Measurements from ENCODE around the gene INTS4. TPM values are rescaled to one million over a fixed set of nuclear protein-coding genes. Genes with fewer than 3 reads are reported as not detected.
"Not testable (repeated sequence)": the region's sequence is repeated elsewhere in the genome, so short reads cannot be mapped to it uniquely, and the experiment has no call there.

The INTS4 gene
- total and polyA plus RNA-seq, 9 donors, result 21.5 to 26.8 (median 23.5) TPM

DNA sequence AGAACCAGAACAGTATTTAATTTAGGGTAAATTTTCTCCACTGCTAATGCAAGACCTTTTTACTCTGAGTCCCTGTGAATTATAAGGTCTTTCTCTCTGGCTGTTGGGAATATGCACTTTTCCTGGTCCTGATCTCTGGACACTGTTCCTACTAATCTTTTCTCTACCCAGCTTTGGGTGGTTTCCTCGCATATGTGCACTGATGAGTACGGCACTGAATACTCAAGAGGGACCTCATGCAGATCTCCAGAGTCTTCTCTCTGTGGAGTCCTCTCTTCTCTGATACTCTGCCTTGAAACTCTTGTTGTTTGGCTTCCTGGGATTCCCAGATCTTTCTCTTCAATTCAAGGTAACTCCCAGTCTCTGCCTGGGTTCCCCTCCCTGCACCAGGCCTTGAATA, 14.6 kb upstream of the INTS4 start:
- no peaks in the 10 kb centered on the region for H3K4me1 ChIP-seq (ENCODE audit: control insufficient read depth, insufficient read depth, low read length)
- 69% methylated on average over 2 of the region's 2 CpGs for WGBS (ENCODE audit: insufficient coverage)
- H3K36me3 ChIP-seq (ENCODE audit: control insufficient read depth, insufficient read depth, low read length), result no peaks in the 10 kb centered on the region
- H3K4me3 ChIP-seq (ENCODE audit: low read length), result no peak overlapping the region
- no peaks in the 10 kb centered on the region for H3K9me3 ChIP-seq (replicated peaks; ENCODE audit: control insufficient read depth, low read depth, low read length)
- DNase-seq, result no peak
- no peak overlapping the region for H3K27ac ChIP-seq (ENCODE audit: low read length)
- no peaks in the 10 kb centered on the region for H3K27me3 ChIP-seq (ENCODE audit: control insufficient read depth, insufficient read depth, low read length)

DNA sequence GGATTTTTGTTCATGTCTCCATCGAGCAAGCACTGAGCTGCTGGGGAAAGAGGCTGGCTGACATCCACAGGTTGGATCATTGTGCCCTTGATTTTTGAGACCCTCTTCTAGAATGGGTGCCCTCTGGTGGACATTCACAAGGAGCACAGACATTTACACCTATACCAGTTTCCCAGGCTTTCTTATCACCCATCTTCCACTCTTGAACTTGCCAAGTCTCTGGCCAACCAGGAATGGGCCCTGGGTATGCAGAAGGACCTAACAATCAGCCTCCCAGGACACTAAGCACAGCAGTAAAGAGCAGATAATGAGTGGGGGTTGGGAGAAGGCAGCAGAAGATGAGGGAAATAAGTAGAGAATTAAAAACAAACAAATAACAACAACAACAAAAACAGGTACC, 5.7 kb upstream of the INTS4 start:
- no CpG with 5 or more reads among the region's 1 CpG for WGBS (ENCODE audit: insufficient coverage)
- Histone ChIP-seq H3K4me3 (ENCODE audit: low read length) (no peak overlapping the region), H3K27me3 (ENCODE audit: control insufficient read depth, insufficient read depth, low read length) (no peaks in the 10 kb centered on the region), H3K4me1 (ENCODE audit: control insufficient read depth, insufficient read depth, low read length) (peaks cover 2% of the 10 kb centered on the region), H3K9me3 (replicated peaks; ENCODE audit: control insufficient read depth, low read depth, low read length) (no peaks in the 10 kb centered on the region), H3K27ac (ENCODE audit: low read length) (no peak overlapping the region), H3K36me3 (ENCODE audit: control insufficient read depth, insufficient read depth, low read length) (no peaks in the 10 kb centered on the region)
- peak; percentile 54 for DNase-seq

GRCh38 chr11:77999446-78000030, 5.1 kb upstream of the INTS4 start:
- no peaks in the 10 kb centered on the region for H3K36me3 ChIP-seq (ENCODE audit: control insufficient read depth, insufficient read depth, low read length)
- H3K27ac ChIP-seq (ENCODE audit: low read length), result no peak overlapping the region
- no peak for DNase-seq
- H3K9me3 ChIP-seq (replicated peaks; ENCODE audit: control insufficient read depth, low read depth, low read length), result no peaks in the 10 kb centered on the region
- peaks cover 5% of the 10 kb centered on the region for H3K4me1 ChIP-seq (ENCODE audit: control insufficient read depth, insufficient read depth, low read length)
- 89% methylated on average over 1 of the region's 1 CpG for WGBS (ENCODE audit: insufficient coverage)
- no peaks in the 10 kb centered on the region for H3K27me3 ChIP-seq (ENCODE audit: control insufficient read depth, insufficient read depth, low read length)
- no peak overlapping the region for H3K4me3 ChIP-seq (ENCODE audit: low read length)

DNA sequence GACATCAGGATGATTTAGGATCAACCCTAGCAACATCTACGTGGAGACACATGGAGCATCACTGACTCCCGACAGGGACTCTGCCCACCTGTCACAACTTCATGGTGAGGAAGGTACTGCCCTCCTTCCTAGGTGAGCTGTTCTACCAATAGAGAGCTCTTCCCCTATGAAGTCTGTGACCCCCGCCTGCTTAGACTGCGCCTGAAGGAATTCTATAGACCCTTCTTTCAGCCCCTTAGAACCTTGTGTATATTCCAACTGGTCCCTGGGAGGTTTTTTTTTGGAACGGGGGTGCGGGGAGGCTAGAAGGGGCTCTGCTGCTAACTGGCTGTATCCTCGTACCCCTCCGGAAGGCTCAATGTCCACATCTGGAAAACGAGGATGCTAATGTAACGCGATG, 566 bp downstream of the INTS4 start:
- peaks cover 14% of the 10 kb centered on the region for H3K36me3 ChIP-seq (ENCODE audit: control insufficient read depth, insufficient read depth, low read length)
- DNase-seq, result no peak
- no peaks in the 10 kb centered on the region for H3K9me3 ChIP-seq (replicated peaks; ENCODE audit: control insufficient read depth, low read depth, low read length)
- 0% methylated on average over 2 of the region's 11 CpGs for WGBS (ENCODE audit: insufficient coverage)
- H3K4me3 ChIP-seq (ENCODE audit: low read length), result peak overlapping the region; percentile 69
- no peaks in the 10 kb centered on the region for H3K27me3 ChIP-seq (ENCODE audit: control insufficient read depth, insufficient read depth, low read length)
- H3K4me1 ChIP-seq (ENCODE audit: control insufficient read depth, insufficient read depth, low read length), result peaks cover 10% of the 10 kb centered on the region
- no peak overlapping the region for H3K27ac ChIP-seq (ENCODE audit: low read length)

DNA sequence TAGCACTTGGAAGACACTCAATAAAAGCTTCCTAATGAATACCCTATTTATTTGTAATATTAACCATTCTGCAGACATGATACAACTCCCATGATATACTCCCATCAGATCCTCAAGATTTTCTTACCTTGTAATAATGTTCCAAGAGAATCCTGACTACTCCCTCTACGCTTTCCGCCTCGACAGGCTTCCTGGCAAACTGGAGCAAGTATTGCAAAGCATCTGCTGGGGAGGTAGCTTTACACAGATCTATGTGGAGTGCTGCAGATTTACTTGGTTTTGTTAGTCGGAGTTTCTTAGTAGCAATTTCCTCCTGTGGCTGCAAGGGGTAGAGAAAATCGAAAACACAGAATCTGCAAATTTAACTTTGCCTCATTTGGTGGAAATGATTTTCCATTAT, 3.5 kb downstream of the INTS4 start:
- peaks cover 10% of the 10 kb centered on the region for H3K4me1 ChIP-seq (ENCODE audit: control insufficient read depth, insufficient read depth, low read length)
- no peak for DNase-seq
- H3K4me3 ChIP-seq (ENCODE audit: low read length), result no peak overlapping the region
- no peak overlapping the region for H3K27ac ChIP-seq (ENCODE audit: low read length)
- H3K9me3 ChIP-seq (replicated peaks; ENCODE audit: control insufficient read depth, low read depth, low read length), result no peaks in the 10 kb centered on the region
- no peaks in the 10 kb centered on the region for H3K27me3 ChIP-seq (ENCODE audit: control insufficient read depth, insufficient read depth, low read length)
- WGBS (ENCODE audit: insufficient coverage), result no CpG with 5 or more reads among the region's 5 CpGs
- peaks cover 19% of the 10 kb centered on the region for H3K36me3 ChIP-seq (ENCODE audit: control insufficient read depth, insufficient read depth, low read length)

DNA sequence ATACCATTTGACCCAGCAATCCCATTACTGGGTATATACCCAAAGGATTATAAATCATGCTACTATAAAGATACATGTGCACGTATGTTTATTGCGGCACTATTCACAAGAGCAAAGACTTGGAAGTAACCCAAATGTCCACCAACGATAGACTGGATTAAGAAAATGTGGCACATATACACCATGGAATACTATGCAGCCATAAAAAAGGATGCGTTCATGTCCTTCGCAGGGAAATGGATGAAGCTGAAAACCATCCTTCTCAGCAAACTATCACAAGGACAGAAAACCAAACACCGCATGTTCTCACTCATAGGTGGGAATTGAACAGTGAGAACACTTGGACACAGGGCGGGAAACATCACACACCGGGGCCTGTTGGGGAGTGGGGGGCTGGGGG, 8.0 kb downstream of the INTS4 start:
- not testable (repeated sequence) for H3K4me1 ChIP-seq (ENCODE audit: control insufficient read depth, insufficient read depth, low read length); DNase-seq; H3K4me3 ChIP-seq (ENCODE audit: low read length); H3K9me3 ChIP-seq (replicated peaks; ENCODE audit: control insufficient read depth, low read depth, low read length); H3K27ac ChIP-seq (ENCODE audit: low read length); H3K27me3 ChIP-seq (ENCODE audit: control insufficient read depth, insufficient read depth, low read length)
- no CpG with 5 or more reads among the region's 8 CpGs for WGBS (ENCODE audit: insufficient coverage)
- H3K36me3 ChIP-seq (ENCODE audit: control insufficient read depth, insufficient read depth, low read length), result peaks cover 23% of the 10 kb centered on the region

- Histone ChIP-seq H3K27ac (ENCODE audit: low read length) (no peak overlapping the region), H3K36me3 (ENCODE audit: control insufficient read depth, insufficient read depth, low read length) (peaks cover 19% of the 10 kb centered on the region), H3K4me3 (ENCODE audit: low read length) (no peak overlapping the region), H3K4me1 (ENCODE audit: control insufficient read depth, insufficient read depth, low read length) (no peaks in the 10 kb centered on the region), H3K27me3 (ENCODE audit: control insufficient read depth, insufficient read depth, low read length) (no peaks in the 10 kb centered on the region), H3K9me3 (replicated peaks; ENCODE audit: control insufficient read depth, low read depth, low read length) (no peaks in the 10 kb centered on the region)
- DNase-seq, result no peak
- WGBS (ENCODE audit: insufficient coverage), result 100% methylated on average over 2 of the region's 2 CpGs
Observed at GRCh38 chr11:77981346-77981947, 13.0 kb downstream of the INTS4 start.

DNA sequence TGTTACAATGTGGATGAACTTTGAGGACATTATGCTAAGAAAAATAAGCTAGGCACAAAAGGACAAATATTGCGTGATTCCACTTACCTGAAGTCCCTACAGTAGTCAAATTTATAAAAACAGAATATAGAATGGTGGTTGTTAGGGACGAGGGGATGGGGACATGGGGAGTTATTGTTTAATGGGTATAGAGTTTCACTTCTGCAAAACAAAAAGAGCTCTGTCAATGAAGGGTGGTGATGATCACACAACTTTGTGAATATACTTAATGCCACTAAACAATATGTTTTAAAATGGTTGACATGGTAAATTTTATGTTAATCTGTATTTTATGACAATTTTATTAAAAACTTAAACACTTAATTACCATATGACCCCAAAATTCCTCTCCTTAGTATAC, 26.1 kb downstream of the INTS4 start:
- WGBS (ENCODE audit: insufficient coverage), result no CpG with 5 or more reads among the region's 2 CpGs
- Histone ChIP-seq H3K27me3 (ENCODE audit: control insufficient read depth, insufficient read depth, low read length) (no peaks in the 10 kb centered on the region), H3K36me3 (ENCODE audit: control insufficient read depth, insufficient read depth, low read length) (peaks cover 7% of the 10 kb centered on the region)

GRCh38 chr11:77967753-77968152, 26.7 kb downstream of the INTS4 start:
- Histone ChIP-seq H3K4me3 (ENCODE audit: low read length) (no peak overlapping the region), H3K27ac (ENCODE audit: low read length) (no peak overlapping the region), H3K4me1 (ENCODE audit: control insufficient read depth, insufficient read depth, low read length) (no peaks in the 10 kb centered on the region), H3K9me3 (replicated peaks; ENCODE audit: control insufficient read depth, low read depth, low read length) (no peaks in the 10 kb centered on the region), H3K27me3 (ENCODE audit: control insufficient read depth, insufficient read depth, low read length) (no peaks in the 10 kb centered on the region), H3K36me3 (ENCODE audit: control insufficient read depth, insufficient read depth, low read length) (peaks cover 7% of the 10 kb centered on the region)
- no peak for DNase-seq

More for the DNA sequence above, 26.1 kb downstream of the INTS4 start:
- Histone ChIP-seq H3K27ac (ENCODE audit: low read length) (no peak overlapping the region), H3K9me3 (replicated peaks; ENCODE audit: control insufficient read depth, low read depth, low read length) (no peaks in the 10 kb centered on the region), H3K4me3 (ENCODE audit: low read length) (no peak overlapping the region), H3K4me1 (ENCODE audit: control insufficient read depth, insufficient read depth, low read length) (no peaks in the 10 kb centered on the region)
- DNase-seq, result no peak

GRCh38 chr11:77967121-77967520, 27.3 kb downstream of the INTS4 start:
- Histone ChIP-seq H3K4me1 (ENCODE audit: control insufficient read depth, insufficient read depth, low read length) (no peaks in the 10 kb centered on the region), H3K9me3 (replicated peaks; ENCODE audit: control insufficient read depth, low read depth, low read length) (no peaks in the 10 kb centered on the region), H3K27ac (ENCODE audit: low read length) (no peak overlapping the region), H3K4me3 (ENCODE audit: low read length) (no peak overlapping the region), H3K36me3 (ENCODE audit: control insufficient read depth, insufficient read depth, low read length) (peaks cover 7% of the 10 kb centered on the region), H3K27me3 (ENCODE audit: control insufficient read depth, insufficient read depth, low read length) (no peaks in the 10 kb centered on the region)
- WGBS (ENCODE audit: insufficient coverage), result 100% methylated on average over 1 of the region's 2 CpGs
- no peak for DNase-seq

DNA sequence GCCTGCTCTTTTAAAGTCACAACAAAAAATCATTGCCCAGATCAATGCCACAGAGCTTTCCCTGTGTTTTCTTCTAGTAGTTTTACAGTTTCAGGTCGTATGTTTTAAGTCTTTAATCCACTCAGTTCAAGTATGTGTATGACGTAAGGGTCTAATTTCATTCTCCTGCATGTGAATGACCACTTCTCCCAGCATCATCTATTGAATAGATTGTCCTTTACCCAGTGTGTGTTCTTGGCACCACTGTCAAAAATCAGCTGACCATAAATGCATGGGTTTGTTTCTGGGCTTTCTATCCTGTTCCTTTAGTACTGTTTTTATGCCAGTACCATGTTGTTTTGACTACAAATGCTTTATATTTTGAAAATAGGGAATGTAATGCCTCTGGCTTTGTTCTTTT, 28.1 kb downstream of the INTS4 start:
- Histone ChIP-seq H3K36me3 (ENCODE audit: control insufficient read depth, insufficient read depth, low read length) (peaks cover 7% of the 10 kb centered on the region), H3K4me1 (ENCODE audit: control insufficient read depth, insufficient read depth, low read length) (no peaks in the 10 kb centered on the region), H3K4me3 (ENCODE audit: low read length) (no peak overlapping the region), H3K27me3 (ENCODE audit: control insufficient read depth, insufficient read depth, low read length) (no peaks in the 10 kb centered on the region), H3K27ac (ENCODE audit: low read length) (no peak overlapping the region), H3K9me3 (replicated peaks; ENCODE audit: control insufficient read depth, low read depth, low read length) (no peaks in the 10 kb centered on the region)
- no CpG with 5 or more reads among the region's 2 CpGs for WGBS (ENCODE audit: insufficient coverage)
- DNase-seq, result no peak

Data from muscle of leg (tissue), 11 donors.